MM.1S (cell line): ENCODE data around the gene TOMM40L.

Experiments used
- EZH2 ChIP-seq: fragments of 300-600 bp; sonication (generic); optimal IDR thresholded peaks from 2 replicates; pipeline ENCODE3; 2017; ENCODE audit warnings: low read depth, mild to moderate bottlenecking, antibody characterized with exemption, low read length, mixed read lengths
- TF ChIP-seq, protein P1 (sequence below): fragments of 300-600 bp; sonication (generic); IDR thresholded peaks from 2 replicates; pipeline ENCODE4 v1.5.1; 2016; ENCODE audit warnings: antibody characterized with exemption, low read length, mixed read lengths

DNA sequence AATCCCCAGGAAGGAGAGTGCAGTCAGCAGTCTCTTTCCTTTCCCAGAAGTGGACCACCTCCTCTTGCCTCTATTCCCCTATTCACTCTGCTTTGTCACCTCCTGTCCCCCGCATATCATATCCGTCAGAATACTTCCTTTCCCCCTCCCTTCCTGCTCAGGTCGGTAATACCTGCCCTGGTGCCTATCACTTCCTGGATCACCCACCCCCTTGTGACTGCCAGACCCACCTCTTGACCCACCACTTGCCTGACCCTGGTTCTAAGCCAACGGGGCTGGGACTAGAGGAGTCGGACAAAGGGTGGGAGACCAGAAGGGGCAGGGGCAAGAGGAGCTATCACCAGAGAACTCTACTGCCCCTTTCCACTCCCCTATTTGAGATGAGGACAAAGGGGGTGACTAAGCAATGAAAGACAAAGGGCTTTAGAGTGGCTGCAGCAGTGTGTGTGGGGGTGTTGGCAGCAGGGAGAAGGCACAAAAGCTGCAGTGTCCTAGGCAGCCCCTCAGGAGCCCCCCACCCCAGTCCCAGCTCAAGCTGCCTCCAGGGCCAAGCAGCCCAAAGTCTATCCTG, 25.4 kb upstream of the TOMM40L start:
- TF ChIP-seq EZH2 = no peak
- TF ChIP-seq, protein P1, sequence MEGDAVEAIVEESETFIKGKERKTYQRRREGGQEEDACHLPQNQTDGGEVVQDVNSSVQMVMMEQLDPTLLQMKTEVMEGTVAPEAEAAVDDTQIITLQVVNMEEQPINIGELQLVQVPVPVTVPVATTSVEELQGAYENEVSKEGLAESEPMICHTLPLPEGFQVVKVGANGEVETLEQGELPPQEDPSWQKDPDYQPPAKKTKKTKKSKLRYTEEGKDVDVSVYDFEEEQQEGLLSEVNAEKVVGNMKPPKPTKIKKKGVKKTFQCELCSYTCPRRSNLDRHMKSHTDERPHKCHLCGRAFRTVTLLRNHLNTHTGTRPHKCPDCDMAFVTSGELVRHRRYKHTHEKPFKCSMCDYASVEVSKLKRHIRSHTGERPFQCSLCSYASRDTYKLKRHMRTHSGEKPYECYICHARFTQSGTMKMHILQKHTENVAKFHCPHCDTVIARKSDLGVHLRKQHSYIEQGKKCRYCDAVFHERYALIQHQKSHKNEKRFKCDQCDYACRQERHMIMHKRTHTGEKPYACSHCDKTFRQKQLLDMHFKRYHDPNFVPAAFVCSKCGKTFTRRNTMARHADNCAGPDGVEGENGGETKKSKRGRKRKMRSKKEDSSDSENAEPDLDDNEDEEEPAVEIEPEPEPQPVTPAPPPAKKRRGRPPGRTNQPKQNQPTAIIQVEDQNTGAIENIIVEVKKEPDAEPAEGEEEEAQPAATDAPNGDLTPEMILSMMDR = no peak
